GM23338 (cell line): ENCODE data around the gene FARP1. TPM values are rescaled to one million over a fixed set of nuclear protein-coding genes. Genes with fewer than 3 reads are reported as not detected.

ENCODE experiments used
- ATAC-seq: fragments of 200-7000 bp; cut with Tn5 transposase; 3 replicates; pipeline ENCODE4 v1.9.1; 2020
- DNase-seq: peaks from one replicate; pipeline ENCODE4 v3.0.0-alpha.2; 2015; ENCODE audit warnings: low spot score
- H2AFZ ChIP-seq: fragments of 200-600 bp; sonication (generic); 2 replicates; pipeline ENCODE4 v1.8.0; 2016; ENCODE audit warnings: antibody characterized with exemption, mild to moderate bottlenecking, moderate library complexity
- H3F3A ChIP-seq: fragments of 200-600 bp; sonication (generic); replicated peaks from 2 replicates; pipeline ENCODE4 v1.8.0; 2017; ENCODE audit warnings: antibody characterized with exemption, mixed run types, low read depth
- H3K27ac ChIP-seq: fragments of 200-600 bp; sonication (generic); 2 replicates; pipeline ENCODE4 v1.6.1; 2016; ENCODE audit warnings: low read depth
- H3K27me3 ChIP-seq: fragments of 200-600 bp; sonication (generic); 2 replicates; pipeline ENCODE4 v1.8.0; 2016; ENCODE audit warnings: mild to moderate bottlenecking, mixed run types, moderate library complexity; ENCODE audit not compliant: insufficient read depth
- H3K36me3 ChIP-seq: fragments of 200-600 bp; sonication (generic); 2 replicates; pipeline ENCODE4 v1.8.0; 2016; ENCODE audit warnings: mild to moderate bottlenecking; ENCODE audit not compliant: insufficient read depth
- H3K4me1 ChIP-seq: fragments of 200-600 bp; sonication (generic); 2 replicates; pipeline ENCODE4 v1.8.0; 2016; ENCODE audit warnings: mild to moderate bottlenecking, moderate library complexity; ENCODE audit not compliant: insufficient read depth
- H3K4me2 ChIP-seq: fragments of 200-600 bp; sonication (generic); 2 replicates; pipeline ENCODE4 v1.7.1; 2017; ENCODE audit warnings: mixed run types
- H3K4me3 ChIP-seq: fragments of 200-600 bp; sonication (generic); 2 replicates; pipeline ENCODE4 v1.6.1; 2016; ENCODE audit warnings: mixed run types
- H3K79me2 ChIP-seq: fragments of 200-600 bp; sonication (generic); replicated peaks from 2 replicates; pipeline ENCODE4 v1.8.0; 2017; ENCODE audit warnings: mild to moderate bottlenecking; ENCODE audit not compliant: insufficient read depth
- H3K9me2 ChIP-seq: fragments of 200-600 bp; sonication (generic); 2 replicates; pipeline ENCODE4 v1.8.0; 2017; ENCODE audit not compliant: insufficient read depth
- H4K20me1 ChIP-seq: fragments of 200-600 bp; sonication (generic); replicated peaks from 2 replicates; pipeline ENCODE4 v1.8.0; 2017; ENCODE audit warnings: mild to moderate bottlenecking; ENCODE audit not compliant: insufficient read depth
- H3K27ac Mint-ChIP-seq: 2 replicates; pipeline ENCODE4 v1.8.0; 2020; ENCODE audit warnings: inconsistent platforms, mild to moderate bottlenecking, moderate library complexity, mixed read lengths
- H3K27me3 Mint-ChIP-seq: 3 replicates; pipeline ENCODE4 v1.8.0; 2022; ENCODE audit warnings: low read depth, mild to moderate bottlenecking, moderate library complexity, mixed read lengths, inconsistent platforms; ENCODE audit not compliant: insufficient read depth, poor library complexity
- H3K36me3 Mint-ChIP-seq: 3 replicates; pipeline ENCODE4 v1.8.0; 2021; ENCODE audit warnings: low read depth, mild to moderate bottlenecking, inconsistent platforms, moderate library complexity, mixed read lengths
- H3K4me1 Mint-ChIP-seq: 3 replicates; pipeline ENCODE4 v1.8.0; 2020; ENCODE audit warnings: mild to moderate bottlenecking, inconsistent platforms, mixed read lengths
- H3K4me3 Mint-ChIP-seq: 3 replicates; pipeline ENCODE4 v1.8.0; 2021; ENCODE audit warnings: moderate library complexity, mild to moderate bottlenecking, inconsistent platforms, mixed read lengths
- H3K9me3 Mint-ChIP-seq: 3 replicates; pipeline ENCODE4 v1.8.0; 2020; ENCODE audit warnings: moderate library complexity, mild to moderate bottlenecking, inconsistent platforms, mixed read lengths
- CREB1 ChIP-seq: fragments of 250-450 bp; sonication (Bioruptor Pico); IDR thresholded peaks from 2 replicates; pipeline ENCODE4 v1.5.0; 2020; ENCODE audit warnings: low read depth, mild to moderate bottlenecking, moderate library complexity
- ETS1 ChIP-seq: IDR thresholded peaks from 2 replicates; pipeline ENCODE4 v1.6.1; 2016; ENCODE audit warnings: antibody characterized with exemption
- EZH2 ChIP-seq: fragments of 200-600 bp; sonication (generic); IDR thresholded peaks from one replicate; pipeline ENCODE4 v1.8.0; 2017; ENCODE audit warnings: antibody characterized with exemption, mild to moderate bottlenecking, low read depth; ENCODE audit not compliant: unreplicated experiment
- EZH2phosphoT487 ChIP-seq: fragments of 200-600 bp; sonication (generic); IDR thresholded peaks from one replicate; pipeline ENCODE4 v1.8.1; 2018; ENCODE audit warnings: antibody characterized with exemption; ENCODE audit not compliant: unreplicated experiment
- JUNB ChIP-seq: IDR thresholded peaks from one replicate; pipeline ENCODE4 v1.6.1; 2016; ENCODE audit warnings: antibody characterized with exemption; ENCODE audit not compliant: unreplicated experiment
- NANOG ChIP-seq: IDR thresholded peaks from 2 replicates; pipeline ENCODE4 v1.6.1; 2016; ENCODE audit warnings: antibody characterized with exemption, borderline replicate concordance
- POLR2AphosphoS5 ChIP-seq: IDR thresholded peaks from 2 replicates; pipeline ENCODE4 v1.6.1; 2016; ENCODE audit warnings: antibody characterized with exemption, low read depth
- STAT1 ChIP-seq: IDR thresholded peaks from one replicate; pipeline ENCODE4 v1.6.1; 2016; ENCODE audit warnings: antibody characterized with exemption; ENCODE audit not compliant: unreplicated experiment
- ZNF114 ChIP-seq: fragments of 250-450 bp; sonication (Bioruptor Pico); IDR thresholded peaks from 2 replicates; pipeline ENCODE4 v1.5.0; 2020; ENCODE audit warnings: mild to moderate bottlenecking, moderate library complexity
- ZNF331 ChIP-seq: fragments of 250-450 bp; sonication (Bioruptor Pico); IDR thresholded peaks from 2 replicates; pipeline ENCODE4 v1.5.0; 2020; ENCODE audit warnings: low read depth, mild to moderate bottlenecking, moderate library complexity
- ZNF462 ChIP-seq: fragments of 250-450 bp; sonication (Bioruptor Pico); IDR thresholded peaks from 2 replicates; pipeline ENCODE4 v1.5.0; 2020; ENCODE audit warnings: mild to moderate bottlenecking, moderate library complexity
- polyA plus RNA-seq: library from polyadenylated mRNA; unstranded; fragments of >200 nt; fragmentation: Nextera tagmentation; extraction: Ambion mirVana; gene quantifications from 2 replicates; pipeline ENCODE4 v1.2.1, GENCODE V29; 2016
- total RNA-seq: library from RNA; depleted of rRNA; stranded (reverse); fragments of >200 nt; shearing (Covaris generic); gene quantifications from 2 replicates; pipeline ENCODE4 v1.2.3, GENCODE V29; 2014
- TF ChIP-seq, protein P1 (sequence below), 2 experiments: fragments of 200-600 bp in 1 of 2; sonication (generic) in 1 of 2; conservative IDR thresholded peaks; 2 replicates each; pipeline versions ENCODE4 v1.5.1 to v1.6.1; 2016 to 2017; ENCODE audit warnings: antibody characterized with exemption in 2 of 2, low read depth in 2 of 2, mild to moderate bottlenecking in 2 of 2, moderate library complexity in 1 of 2

Gene FARP1
- total and polyA plus RNA-seq, 2 experiments from 2014 or later: 53.6 to 82.5 TPM

- no peak for TF ChIP-seq ZNF114 (CRISPR knock-in tag)
- TF ChIP-seq, protein P1, sequence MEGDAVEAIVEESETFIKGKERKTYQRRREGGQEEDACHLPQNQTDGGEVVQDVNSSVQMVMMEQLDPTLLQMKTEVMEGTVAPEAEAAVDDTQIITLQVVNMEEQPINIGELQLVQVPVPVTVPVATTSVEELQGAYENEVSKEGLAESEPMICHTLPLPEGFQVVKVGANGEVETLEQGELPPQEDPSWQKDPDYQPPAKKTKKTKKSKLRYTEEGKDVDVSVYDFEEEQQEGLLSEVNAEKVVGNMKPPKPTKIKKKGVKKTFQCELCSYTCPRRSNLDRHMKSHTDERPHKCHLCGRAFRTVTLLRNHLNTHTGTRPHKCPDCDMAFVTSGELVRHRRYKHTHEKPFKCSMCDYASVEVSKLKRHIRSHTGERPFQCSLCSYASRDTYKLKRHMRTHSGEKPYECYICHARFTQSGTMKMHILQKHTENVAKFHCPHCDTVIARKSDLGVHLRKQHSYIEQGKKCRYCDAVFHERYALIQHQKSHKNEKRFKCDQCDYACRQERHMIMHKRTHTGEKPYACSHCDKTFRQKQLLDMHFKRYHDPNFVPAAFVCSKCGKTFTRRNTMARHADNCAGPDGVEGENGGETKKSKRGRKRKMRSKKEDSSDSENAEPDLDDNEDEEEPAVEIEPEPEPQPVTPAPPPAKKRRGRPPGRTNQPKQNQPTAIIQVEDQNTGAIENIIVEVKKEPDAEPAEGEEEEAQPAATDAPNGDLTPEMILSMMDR (conservative IDR thresholded peaks at IDR 0.05; ENCODE audit: low read depth in 2 of 2): no peak
- TF ChIP-seq JUNB: no peak
- no peak for TF ChIP-seq EZH2phosphoT487
Measured at GRCh38 chr13:98189841-98190505, 47.1 kb downstream of the FARP1 start (continued).

DNA sequence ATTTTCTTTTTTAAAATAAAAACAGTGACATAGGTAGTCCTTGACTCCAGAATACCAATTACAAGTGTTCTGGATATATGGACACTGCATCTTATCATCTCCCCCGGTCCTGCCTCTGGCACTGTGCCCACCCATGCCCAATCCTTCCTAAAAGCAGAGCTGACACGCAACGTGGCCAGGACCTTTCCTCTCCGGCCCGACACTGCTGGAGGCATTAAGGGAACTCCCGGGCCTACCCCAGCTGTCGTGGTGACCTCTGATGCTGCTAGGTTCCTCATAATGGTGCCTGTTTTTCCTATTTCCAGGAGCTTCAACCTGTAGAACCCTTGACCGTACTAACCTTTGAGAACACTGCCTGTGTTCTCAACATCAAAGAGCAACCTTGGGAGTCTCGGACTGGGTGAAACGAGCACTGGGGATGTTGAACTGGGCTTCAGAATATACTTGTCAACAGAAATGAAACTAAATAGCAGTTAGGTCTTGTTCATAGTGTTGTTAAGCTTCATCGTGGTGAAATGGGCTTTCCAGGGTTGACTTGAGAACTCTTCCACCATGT, 48.1 kb downstream of the FARP1 start:
- Mint-ChIP-seq H3K36me3 (no peaks in the 10 kb centered on the region), H3K27me3 (peaks cover 5% of the 10 kb centered on the region), H3K4me3 (no peak overlapping the region), H3K4me1 (peaks cover 32% of the 10 kb centered on the region), H3K27ac (no peak overlapping the region), H3K9me3 (no peaks in the 10 kb centered on the region)
- no peak overlapping the region for H3K27ac ChIP-seq
- no peak overlapping the region for H3K4me2 ChIP-seq
- H3K36me3 ChIP-seq: no peaks in the 10 kb centered on the region
- no peak overlapping the region for H2AFZ ChIP-seq
- no peak for DNase-seq
- H3F3A ChIP-seq: no peaks in the 10 kb centered on the region
- no peak for ATAC-seq
- peaks cover 92% of the 10 kb centered on the region for H3K79me2 ChIP-seq
- peaks cover 25% of the 10 kb centered on the region for H3K4me1 ChIP-seq
- H3K4me3 ChIP-seq: no peak overlapping the region
- H3K9me2 ChIP-seq: no peaks in the 10 kb centered on the region
- peaks cover 5% of the 10 kb centered on the region; the same call in 1 of the 2 replicates for H4K20me1 ChIP-seq
- no peaks in the 10 kb centered on the region for H3K27me3 ChIP-seq
- TF ChIP-seq POLR2AphosphoS5 (no peak), EZH2 (no peak), ZNF331 (CRISPR knock-in tag) (no peak), EZH2phosphoT487 (no peak), JUNB (no peak), STAT1 (no peak), ETS1 (no peak), CREB1 (CRISPR knock-in tag) (no peak), ZNF462 (CRISPR knock-in tag) (no peak), ZNF114 (CRISPR knock-in tag) (no peak), NANOG (no peak)
- TF ChIP-seq, protein P1 (conservative IDR thresholded peaks at IDR 0.05; ENCODE audit: low read depth in 2 of 2): no peak
